Tongue (tissue), 2 donors: Measurements from ENCODE around the gene POLR3K. TPM values are rescaled to one million over a fixed set of nuclear protein-coding genes. Genes with fewer than 3 reads are reported as not detected.

Experiments used
- small RNA-seq: library from RNA; depleted of rRNA; stranded (forward); fragments of <200 nt; gene quantifications from one replicate; pipeline ENCODE3, GENCODE V24; 2014; ENCODE audit warnings: low replicate concordance
- total RNA-seq: library from RNA; depleted of rRNA; stranded (reverse); fragments of >200 nt; gene quantifications from one replicate; pipeline ENCODE4 v1.2.3, GENCODE V29; 2014

The POLR3K gene
- total RNA-seq, 1 donor from 2014 or later, result 4.5 TPM

Small RNA genes within 50 kb of the gene (small RNA-seq; reads per million reads assigned to genes)
- not detected for gene MIR6859-4
- not detected for gene Z69720.2

Other genes starting within 250 kb of the POLR3K start
- gene SNRNP25, start 220 bp upstream of the POLR3K start, total RNA-seq, result 13.0 TPM
- 33.0 TPM for gene RHBDF1, start 19.0 kb upstream of the POLR3K start, total RNA-seq
- gene MPG, start 24.6 kb upstream of the POLR3K start, total RNA-seq, result 42.0 TPM
- gene NPRL3, start 85.1 kb upstream of the POLR3K start, total RNA-seq, result 15.7 TPM
- 6.7 TPM for gene HBZ, start 99.0 kb upstream of the POLR3K start, total RNA-seq
- gene HBM, start 112.4 kb upstream of the POLR3K start, total RNA-seq, result 19.6 TPM
- gene HBA2, start 119.3 kb upstream of the POLR3K start, total RNA-seq, result 803 TPM
- gene HBA1, start 123.1 kb upstream of the POLR3K start, total RNA-seq, result 357 TPM
- gene HBQ1, start 126.9 kb upstream of the POLR3K start, total RNA-seq, result not detected
- gene LUC7L, start 175.8 kb upstream of the POLR3K start, total RNA-seq, result 60.5 TPM
- gene FAM234A, start 181.2 kb upstream of the POLR3K start, total RNA-seq, result 92.7 TPM
- gene RGS11, start 222.3 kb upstream of the POLR3K start, total RNA-seq, result 2.3 TPM
- gene ARHGDIG, start 227.0 kb upstream of the POLR3K start, total RNA-seq, result 1.7 TPM
- 2.7 TPM for gene PDIA2, start 229.6 kb upstream of the POLR3K start, total RNA-seq